Activated naive CD4-positive, alpha-beta T cell treated with anti-CD3 and anti-CD28 coated beads, Interleukin-2, amount 50 U/mL, for 72 hours (primary cell): Measurements from ENCODE around the gene PRR5L. TPM values are rescaled to one million over a fixed set of nuclear protein-coding genes. Genes with fewer than 3 reads are reported as not detected.

Experiments used
- ATAC-seq, 2 donors: fragments of 150-1000 bp; cut with Tn5 transposase; 2 replicates each; pipeline ENCODE4 v1.10.0; 2021; ENCODE audit warnings: mild to moderate bottlenecking in 2 of 2, moderate library complexity in 2 of 2
- DNase-seq, 2 donors: peaks; one replicate each; pipeline ENCODE4 v3.0.0; 2021 to 2022; ENCODE audit warnings: low spot score in 2 of 2
- H3K27ac Mint-ChIP-seq, 2 donors: one replicate each; pipeline ENCODE4 v1.8.0; 2022; ENCODE audit warnings: mild to moderate bottlenecking in 2 of 2, mixed read lengths in 2 of 2
- H3K36me3 Mint-ChIP-seq, 2 donors: one replicate each; pipeline ENCODE4 v1.8.0; 2022; ENCODE audit warnings: mixed read lengths in 2 of 2
- H3K9me3 Mint-ChIP-seq, 2 donors: one replicate each; pipeline ENCODE4 v1.8.0; 2022; ENCODE audit warnings: mixed read lengths in 2 of 2
- total RNA-seq, 2 donors: library from RNA; stranded (reverse); gene quantifications; one replicate each; pipeline ENCODE4 v1.2.3, GENCODE V29; 2022

PRR5L gene
- total RNA-seq, 2 donors from 2014 or later, result 2.3 to 46.9 TPM

GRCh38 chr11:36412781-36413383 lies 116.8 kb downstream of the PRR5L start:
- Mint-ChIP-seq H3K36me3 (peaks cover 0 to 53% of the 10 kb centered on the region in 2 donors), H3K9me3 (no peaks in the 10 kb centered on the region), H3K27ac (peak overlapping the region in 1 of 2 donors; percentile 22)
- no peak for DNase-seq
- no peak for ATAC-seq

GRCh38 chr11:36417154-36417553 lies 121.1 kb downstream of the PRR5L start:
- ATAC-seq, result peak in 1 of 2 donors; percentile 70
- Mint-ChIP-seq H3K27ac (peak overlapping the region in 1 of 2 donors; percentile 72), H3K36me3 (peaks cover 0 to 51% of the 10 kb centered on the region in 2 donors), H3K9me3 (no peaks in the 10 kb centered on the region)
- no peak for DNase-seq

- H3K9me3 Mint-ChIP-seq, result no peaks in the 10 kb centered on the region
- H3K27ac Mint-ChIP-seq, result no peak overlapping the region
- H3K36me3 Mint-ChIP-seq, result peaks cover 0 to 58% of the 10 kb centered on the region in 2 donors
- DNase-seq, result no peak
- no peak for ATAC-seq
These were observed 123.8 kb downstream of the PRR5L start for GRCh38 chr11:36419791-36420424.

GRCh38 chr11:36421546-36422155 lies 125.6 kb downstream of the PRR5L start:
- DNase-seq (no peak), ATAC-seq (no peak)
- H3K36me3 Mint-ChIP-seq, result peaks cover 0 to 65% of the 10 kb centered on the region in 2 donors
- H3K27ac Mint-ChIP-seq, result peak overlapping the region in 1 of 2 donors; percentile 56
- H3K9me3 Mint-ChIP-seq, result no peaks in the 10 kb centered on the region

GRCh38 chr11:36425561-36426081 lies 129.5 kb downstream of the PRR5L start:
- peak overlapping the region in 1 of 2 donors; percentile 10 for H3K27ac Mint-ChIP-seq
- ATAC-seq, result no peak
- no peaks in the 10 kb centered on the region for H3K9me3 Mint-ChIP-seq
- DNase-seq, result no peak
- peaks cover 0 to 48% of the 10 kb centered on the region in 2 donors for H3K36me3 Mint-ChIP-seq

- no peak for DNase-seq
- no peak for ATAC-seq
- Mint-ChIP-seq H3K36me3 (peaks cover 0 to 48% of the 10 kb centered on the region in 2 donors), H3K9me3 (no peaks in the 10 kb centered on the region), H3K27ac (no peak overlapping the region)
These were observed 130.2 kb downstream of the PRR5L start for GRCh38 chr11:36426226-36426848.

- no peak for DNase-seq
- H3K36me3 Mint-ChIP-seq, result peaks cover 0 to 50% of the 10 kb centered on the region in 2 donors
- no peak overlapping the region for H3K27ac Mint-ChIP-seq
- ATAC-seq, result no peak
- no peaks in the 10 kb centered on the region for H3K9me3 Mint-ChIP-seq
These were observed 131.0 kb downstream of the PRR5L start for GRCh38 chr11:36427079-36427478.

GRCh38 chr11:36427876-36428275 lies 131.8 kb downstream of the PRR5L start:
- DNase-seq, result no peak
- H3K36me3 Mint-ChIP-seq, result peaks cover 0 to 53% of the 10 kb centered on the region in 2 donors
- H3K9me3 Mint-ChIP-seq, result no peaks in the 10 kb centered on the region
- no peak overlapping the region for H3K27ac Mint-ChIP-seq
- ATAC-seq, result no peak

- peak; percentile 99 to 100 for ATAC-seq
- peak in 1 of 2 donors; percentile 48 for DNase-seq
- Mint-ChIP-seq H3K9me3 (no peaks in the 10 kb centered on the region), H3K27ac (no peak overlapping the region), H3K36me3 (peaks cover 5 to 43% of the 10 kb centered on the region in 2 donors)
These were observed 135.5 kb downstream of the PRR5L start for GRCh38 chr11:36431429-36432092.

- peaks cover 5 to 45% of the 10 kb centered on the region in 2 donors for H3K36me3 Mint-ChIP-seq
- peak overlapping the region in 1 of 2 donors; percentile 40 for H3K27ac Mint-ChIP-seq
- DNase-seq (no peak), ATAC-seq (peak in 1 of 2 donors; percentile 2)
- H3K9me3 Mint-ChIP-seq, result no peaks in the 10 kb centered on the region
These were observed 136.0 kb downstream of the PRR5L start for GRCh38 chr11:36432093-36432469.

- no peaks in the 10 kb centered on the region for H3K9me3 Mint-ChIP-seq
- no peak for ATAC-seq
- no peak overlapping the region for H3K27ac Mint-ChIP-seq
- H3K36me3 Mint-ChIP-seq, result peaks cover 5 to 47% of the 10 kb centered on the region in 2 donors
- DNase-seq, result no peak
These were observed 136.7 kb downstream of the PRR5L start for GRCh38 chr11:36432738-36433137.

- DNase-seq (no peak), ATAC-seq (no peak)
- Mint-ChIP-seq H3K36me3 (peaks cover 12 to 66% of the 10 kb centered on the region in 2 donors), H3K9me3 (peaks cover 0 to 3% of the 10 kb centered on the region in 2 donors), H3K27ac (no peak overlapping the region)
These were observed 140.0 kb downstream of the PRR5L start for GRCh38 chr11:36436064-36436463.

- no peak overlapping the region for H3K27ac Mint-ChIP-seq
- peaks cover 0 to 4% of the 10 kb centered on the region in 2 donors for H3K9me3 Mint-ChIP-seq
- ATAC-seq, result no peak
- peaks cover 12 to 67% of the 10 kb centered on the region in 2 donors for H3K36me3 Mint-ChIP-seq
- DNase-seq, result no peak
These were observed 140.5 kb downstream of the PRR5L start for GRCh38 chr11:36436589-36436988.

GRCh38 chr11:36437413-36437812 lies 141.3 kb downstream of the PRR5L start:
- no peak overlapping the region for H3K27ac Mint-ChIP-seq
- ATAC-seq (no peak), DNase-seq (no peak)
- H3K36me3 Mint-ChIP-seq, result peaks cover 12 to 58% of the 10 kb centered on the region in 2 donors
- H3K9me3 Mint-ChIP-seq, result peaks cover 0 to 4% of the 10 kb centered on the region in 2 donors

- H3K27ac Mint-ChIP-seq, result no peak overlapping the region
- no peak for ATAC-seq
- peaks cover 12 to 59% of the 10 kb centered on the region in 2 donors for H3K36me3 Mint-ChIP-seq
- H3K9me3 Mint-ChIP-seq, result peaks cover 0 to 4% of the 10 kb centered on the region in 2 donors
- no peak for DNase-seq
These were observed 142.0 kb downstream of the PRR5L start for GRCh38 chr11:36438126-36438525.

GRCh38 chr11:36441610-36442208 lies 145.6 kb downstream of the PRR5L start:
- Mint-ChIP-seq H3K27ac (no peak overlapping the region), H3K36me3 (peaks cover 8 to 60% of the 10 kb centered on the region in 2 donors), H3K9me3 (peaks cover 0 to 4% of the 10 kb centered on the region in 2 donors)
- DNase-seq, result peak in 1 of 2 donors; percentile 25
- peak; percentile 93 to 99 for ATAC-seq
